ENCODE data around the gene GFI1B. TPM values are rescaled to one million over a fixed set of nuclear protein-coding genes. Genes with fewer than 3 reads are reported as not detected.

Gene GFI1B
- 1.1 TPM for total RNA-seq
- long read RNA-seq, partial matches to known transcripts = 0 of 3 reads
- long read RNA-seq, other reads (novel, unspliced or antisense) = 0 of 3 reads

GRCh38 chr9:132978451-132979131 lies at the start of gene GFI1B:
Gene GFI1B (plus strand): TSS chr9:132978694. CDS start chr9:132986679, 7,985 bp downstream.
- Histone ChIP-seq H3K27me3 (ENCODE audit: low read depth) (peaks cover 37% of the 10 kb centered on the region), H3K4me1 (peaks cover 7% of the 10 kb centered on the region), H3K36me3 (no peaks in the 10 kb centered on the region), H3K9me3 (no peaks in the 10 kb centered on the region), H3K4me3 (peak within 1 kb of the TSS; percentile 20), H3K27ac (no peak within 1 kb of the TSS)
- TF ChIP-seq CTCF (IDR thresholded peaks at IDR 0.05) = no peak
- ATAC-seq = peak; percentile 41 to 48
- intact Hi-C loops (cut with DNase I) = no loop called here
- no peak for DNase-seq

GRCh38 chr9:132931178-132931735 lies 47.2 kb upstream of the GFI1B start:
- TF ChIP-seq CTCF (IDR thresholded peaks at IDR 0.05) = no peak
- H3K9me3 ChIP-seq = no peaks in the 10 kb centered on the region
- ATAC-seq (no peak), DNase-seq (no peak)
- peaks cover 74% of the 10 kb centered on the region for H3K36me3 ChIP-seq
- H3K4me1 ChIP-seq = no peaks in the 10 kb centered on the region
- no peak overlapping the region for H3K27ac ChIP-seq
- intact Hi-C loops (cut with DNase I) = no loop called here
- H3K4me3 ChIP-seq = no peak overlapping the region
- H3K27me3 ChIP-seq (ENCODE audit: low read depth) = no peaks in the 10 kb centered on the region

- TF ChIP-seq CTCF (IDR thresholded peaks at IDR 0.05) = no peak
- peaks cover 41% of the 10 kb centered on the region for H3K36me3 ChIP-seq
- intact Hi-C loops (cut with DNase I) = no loop called here
Observed at GRCh38 chr9:132935026-132935425, 43.5 kb upstream of the GFI1B start.

GRCh38 chr9:132937463-132937901 lies 41.0 kb upstream of the GFI1B start:
- peaks cover 29% of the 10 kb centered on the region for H3K36me3 ChIP-seq
- H3K9me3 ChIP-seq = no peaks in the 10 kb centered on the region
- peaks cover 13% of the 10 kb centered on the region for H3K4me1 ChIP-seq
- DNase-seq (no peak), ATAC-seq (no peak)
- intact Hi-C loops (cut with DNase I) = no loop called here
- H3K27ac ChIP-seq = no peak overlapping the region
- no peak for TF ChIP-seq CTCF (IDR thresholded peaks at IDR 0.05)
- H3K27me3 ChIP-seq (ENCODE audit: low read depth) = no peaks in the 10 kb centered on the region
- no peak overlapping the region for H3K4me3 ChIP-seq

More at GRCh38 chr9:132935026-132935425, 43.5 kb upstream of the GFI1B start:
- DNase-seq = no peak
- H3K4me3 ChIP-seq = no peak overlapping the region
- no peaks in the 10 kb centered on the region for H3K27me3 ChIP-seq (ENCODE audit: low read depth)
- H3K9me3 ChIP-seq = no peaks in the 10 kb centered on the region
- ATAC-seq = no peak
- no peak overlapping the region for H3K27ac ChIP-seq
- no peaks in the 10 kb centered on the region for H3K4me1 ChIP-seq

- peaks cover 14% of the 10 kb centered on the region for H3K36me3 ChIP-seq
- peaks cover 26% of the 10 kb centered on the region for H3K4me1 ChIP-seq
- H3K4me3 ChIP-seq = no peak overlapping the region
- no peaks in the 10 kb centered on the region for H3K27me3 ChIP-seq (ENCODE audit: low read depth)
- no peaks in the 10 kb centered on the region for H3K9me3 ChIP-seq
- intact Hi-C loops (cut with DNase I) = no loop called here
- DNase-seq = no peak
- no peak for ATAC-seq
- no peak for TF ChIP-seq CTCF (IDR thresholded peaks at IDR 0.05)
- no peak overlapping the region for H3K27ac ChIP-seq
Observed at GRCh38 chr9:132939169-132939568, 39.3 kb upstream of the GFI1B start.

All from lower lobe of right lung (tissue), 2 donors.